ENCODE results near the gene TUT4. TPM values are rescaled to one million over a fixed set of nuclear protein-coding genes. Genes with fewer than 3 reads are reported as not detected.

The TUT4 gene
- total and polyA plus RNA-seq, 2 experiments from 2014 or later = 42.6 to 93.3 TPM

GRCh38 chr1:52518962-52519361, 33.9 kb downstream of the TUT4 start:
- no peak overlapping the region for H3K4me3 ChIP-seq

GRCh38 chr1:52511851-52512615, 40.9 kb downstream of the TUT4 start:
- Histone ChIP-seq H3K4me3 (no peak overlapping the region), H3K9me3 (ENCODE audit: low read depth) (no peaks in the 10 kb centered on the region), H3K4me1 (ENCODE audit: low read depth) (peaks cover 8% of the 10 kb centered on the region), H3K36me3 (peaks cover 27% of the 10 kb centered on the region), H3K27me3 (no peaks in the 10 kb centered on the region), H3K27ac (no peak overlapping the region)
- DNase-seq (ENCODE audit: low read depth in 1 of 2, low spot score in 1 of 2) = no peak
- no peak for TF ChIP-seq CTCF (IDR thresholded peaks at IDR 0.05; ENCODE audit: low read depth, low read length)

More at GRCh38 chr1:52518962-52519361, 33.9 kb downstream of the TUT4 start:
- Histone ChIP-seq H3K4me1 (ENCODE audit: low read depth) (peaks cover 10% of the 10 kb centered on the region), H3K36me3 (peaks cover 9% of the 10 kb centered on the region), H3K27ac (no peak overlapping the region), H3K9me3 (ENCODE audit: low read depth) (no peaks in the 10 kb centered on the region), H3K27me3 (no peaks in the 10 kb centered on the region)
- no peak for DNase-seq (ENCODE audit: low read depth in 1 of 2, low spot score in 1 of 2)
- TF ChIP-seq CTCF (IDR thresholded peaks at IDR 0.05; ENCODE audit: low read depth, low read length) = no peak

- H3K27ac ChIP-seq = no peak overlapping the region
- H3K4me3 ChIP-seq = no peak overlapping the region
- peaks cover 7% of the 10 kb centered on the region for H3K4me1 ChIP-seq (ENCODE audit: low read depth)
Measured at GRCh38 chr1:52511439-52511838, 41.5 kb downstream of the TUT4 start.

GRCh38 chr1:52506920-52507546, 45.9 kb downstream of the TUT4 start:
- TF ChIP-seq CTCF (IDR thresholded peaks at IDR 0.05; ENCODE audit: low read depth, low read length) = no peak
- Histone ChIP-seq H3K27me3 (no peaks in the 10 kb centered on the region), H3K9me3 (ENCODE audit: low read depth) (no peaks in the 10 kb centered on the region), H3K36me3 (peaks cover 16% of the 10 kb centered on the region), H3K27ac (no peak overlapping the region), H3K4me3 (no peak overlapping the region), H3K4me1 (ENCODE audit: low read depth) (peaks cover 7% of the 10 kb centered on the region)
- DNase-seq (ENCODE audit: low read depth in 1 of 2, low spot score in 1 of 2) = no peak

More at GRCh38 chr1:52511439-52511838, 41.5 kb downstream of the TUT4 start:
- H3K27me3 ChIP-seq = no peaks in the 10 kb centered on the region
- no peak for TF ChIP-seq CTCF (IDR thresholded peaks at IDR 0.05; ENCODE audit: low read depth, low read length)
- H3K9me3 ChIP-seq (ENCODE audit: low read depth) = no peaks in the 10 kb centered on the region
- no peak for DNase-seq (ENCODE audit: low read depth in 1 of 2, low spot score in 1 of 2)
- peaks cover 27% of the 10 kb centered on the region for H3K36me3 ChIP-seq

- H3K27me3 ChIP-seq = no peaks in the 10 kb centered on the region
- H3K4me1 ChIP-seq (ENCODE audit: low read depth) = peaks cover 6% of the 10 kb centered on the region
Measured at GRCh38 chr1:52506349-52506748, 46.5 kb downstream of the TUT4 start.

More at GRCh38 chr1:52506349-52506748, 46.5 kb downstream of the TUT4 start:
- Histone ChIP-seq H3K27ac (no peak overlapping the region), H3K4me3 (no peak overlapping the region), H3K36me3 (peaks cover 15% of the 10 kb centered on the region), H3K9me3 (ENCODE audit: low read depth) (no peaks in the 10 kb centered on the region)
- no peak for DNase-seq (ENCODE audit: low read depth in 1 of 2, low spot score in 1 of 2)
- TF ChIP-seq CTCF (IDR thresholded peaks at IDR 0.05; ENCODE audit: low read depth, low read length) = no peak

Measured in cardiac muscle cell (in vitro differentiated cells and primary cell).